Kidney (tissue), 14 donors: ENCODE measurements around the gene TIRAP. TPM values are rescaled to one million over a fixed set of nuclear protein-coding genes. Genes with fewer than 3 reads are reported as not detected.

ENCODE experiments used
- DNase-seq, 5 donors: peaks; one replicate each; pipeline ENCODE4 v3.0.0-alpha.2; 2013 to 2020
- FAIRE-seq: peaks from 2 replicates; lab custom pipeline; 2012; peaks lifted over from hg19 to GRCh38; lab: Jason Lieb, UNC
- H3K27ac ChIP-seq, 2 donors: one replicate each; pipeline ENCODE4 v1.7.0; 2013; ENCODE audit warnings: low read depth in 2 of 2, low read length in 2 of 2, inconsistent platforms in 1 of 2
- H3K27me3 ChIP-seq: one replicate; pipeline ENCODE4 v1.7.1; 2013; ENCODE audit warnings: low read length, inconsistent platforms; ENCODE audit not compliant: control insufficient read depth, insufficient read depth
- H3K36me3 ChIP-seq, 3 donors: one replicate each; pipeline versions ENCODE4 v1.7.0 to v1.7.1; 2013; ENCODE audit warnings: low read length in 3 of 3, control low read depth in 1 of 3, inconsistent platforms in 1 of 3; ENCODE audit not compliant: insufficient read depth in 3 of 3, control insufficient read depth in 2 of 3
- H3K4me1 ChIP-seq, 3 donors: one replicate each; pipeline versions ENCODE4 v1.7.0 to v1.7.1; 2013; ENCODE audit warnings: low read length in 3 of 3, inconsistent platforms in 1 of 3, low read depth in 1 of 3; ENCODE audit not compliant: control insufficient read depth in 2 of 3, insufficient read depth in 2 of 3
- H3K4me3 ChIP-seq, 3 donors: one replicate each; pipeline versions ENCODE4 v1.7.0 to v1.8.1; 2013; ENCODE audit warnings: low read length in 3 of 3, control low read depth in 1 of 3, inconsistent platforms in 1 of 3
- H3K9ac ChIP-seq, 3 donors: one replicate each; pipeline versions ENCODE4 v1.7.0 to v1.7.1; 2013; ENCODE audit warnings: low read length in 3 of 3, control low read depth in 1 of 3, inconsistent platforms in 1 of 3
- H3K9me3 ChIP-seq, 3 donors: one replicate each; pipeline versions ENCODE4 v1.7.0 to v1.7.1; 2013; ENCODE audit warnings: low read length in 3 of 3, control low read depth in 1 of 3, inconsistent platforms in 1 of 3; ENCODE audit not compliant: control insufficient read depth in 2 of 3, insufficient read depth in 1 of 3
- CTCF ChIP-seq: IDR thresholded peaks from 3 replicates; pipeline ENCODE4 v1.5.1; 2012; ENCODE audit warnings: mild to moderate bottlenecking, moderate library complexity, borderline replicate concordance; ENCODE audit not compliant: insufficient read depth; ENCODE audit errors: extremely low read depth
- intact Hi-C: fragments of 100-400 bp; cut with DNase I; formaldehyde crosslinking; loops from one replicate; pipeline ENCODE4 v1.11.1; 2022
- polyA plus RNA-seq: library from polyadenylated mRNA; stranded (reverse); fragments of 350-450 nt; fragmentation: Illumina TruSeq; extraction: RNeasy Lipid Tissue Mini Kit (QIAGEN cat#74804); gene quantifications from one replicate; pipeline ENCODE4 v1.2.3, GENCODE V29; 2014; ENCODE audit warnings: low read depth, low replicate concordance; ENCODE audit not compliant: insufficient read depth
- total RNA-seq: library from RNA; stranded (reverse); fragmentation: NEBNext Ultra II Directional; extraction: Animal tissue kit (Norgen Biotek cat#: 25700); gene quantifications from one replicate; pipeline ENCODE4 v1.2.1, GENCODE V29; 2021
- donor health status: control.
- donor health status: control.
- donor health status: control.
- donor health status: control.
- donor health status: control.
- donor health status: DM: yes; HTN: yes; CAD: no.
- donor health status: Normal renal cell carcinoma (clear cell type).

TIRAP gene
- total and polyA plus RNA-seq, 2 donors from 2014 or later, result 5.8 to 12.1 TPM

- intact Hi-C loops, result no loop called here
- TF ChIP-seq CTCF, result no peak
- no peak for FAIRE-seq
These were observed 35.9 kb downstream of the TIRAP start for GRCh38 chr11:126318574-126319373.

GRCh38 chr11:126319374-126319740 is 36.5 kb downstream of the TIRAP start:
- intact Hi-C loops, result no loop called here
- Histone ChIP-seq H3K4me1 (peaks cover 0 to 5% (median 0%) of the 10 kb centered on the region in 3 donors), H3K27me3 (no peaks in the 10 kb centered on the region), H3K9me3 (peaks cover 0 to 3% (median 0%) of the 10 kb centered on the region in 3 donors), H3K36me3 (no peaks in the 10 kb centered on the region), H3K27ac (no peak overlapping the region), H3K9ac (no peak overlapping the region), H3K4me3 (no peak overlapping the region)
- FAIRE-seq (no peak), DNase-seq (no peak)
- no peak for TF ChIP-seq CTCF

More at GRCh38 chr11:126318574-126319373, 35.9 kb downstream of the TIRAP start:
- Histone ChIP-seq H3K27me3 (no peaks in the 10 kb centered on the region), H3K27ac (peak overlapping the region in 1 of 2 donors; percentile 2), H3K36me3 (peaks cover 0 to 3% (median 0%) of the 10 kb centered on the region in 3 donors), H3K9ac (no peak overlapping the region), H3K4me3 (no peak overlapping the region), H3K4me1 (peaks cover 0 to 5% (median 0%) of the 10 kb centered on the region in 3 donors), H3K9me3 (peaks cover 0 to 3% (median 0%) of the 10 kb centered on the region in 3 donors)
- peak in 2 of 5 donors; percentile 10 to 39 for DNase-seq

DNA sequence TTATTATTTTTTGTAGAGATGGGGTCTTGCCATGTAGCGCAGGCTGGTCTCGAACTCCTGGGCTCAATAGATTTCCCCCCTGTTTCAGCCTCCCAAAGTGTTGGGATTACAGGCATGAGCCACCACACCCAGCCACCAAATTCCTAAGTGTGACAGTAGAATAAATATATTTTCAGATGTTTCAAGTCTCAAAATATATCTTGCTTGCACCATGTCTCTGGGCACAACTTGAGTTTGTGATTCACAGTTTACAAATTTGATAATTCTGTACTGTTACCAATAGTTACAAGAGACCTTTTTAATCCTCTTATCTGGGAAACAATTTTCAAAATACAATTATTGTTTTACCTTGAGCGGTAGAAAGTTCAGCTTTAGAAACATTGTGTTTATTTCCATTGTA is 40.1 kb downstream of the TIRAP start:
- no peaks in the 10 kb centered on the region for H3K27me3 ChIP-seq
- H3K4me1 ChIP-seq, result peaks cover 0 to 8% (median 0%) of the 10 kb centered on the region in 3 donors
- intact Hi-C loops, result no loop called here
- DNase-seq, result no peak
- H3K4me3 ChIP-seq, result no peak overlapping the region
- no peak for TF ChIP-seq CTCF
- H3K27ac ChIP-seq, result no peak overlapping the region
- FAIRE-seq, result no peak
- no peaks in the 10 kb centered on the region for H3K36me3 ChIP-seq
- no peak overlapping the region for H3K9ac ChIP-seq
- H3K9me3 ChIP-seq, result no peaks in the 10 kb centered on the region
